Effector memory CD4-positive, alpha-beta T cell (primary cell): Measurements from ENCODE around the gene DIS3L.
"Not testable (repeated sequence)": the region's sequence is repeated elsewhere in the genome, so short reads cannot be mapped to it uniquely, and the experiment has no call there.

Experiments used
- DNase-seq, 3 donors: peaks; one replicate each; pipeline ENCODE4 v3.0.0-alpha.2; 2020
- H3K27ac ChIP-seq: 2 replicates; pipeline ENCODE4 v1.7.0; 2013; ENCODE audit warnings: mild to moderate bottlenecking, low read length, moderate library complexity; ENCODE audit not compliant: insufficient read depth, poor library complexity, severe bottlenecking
- H3K27me3 ChIP-seq: replicated peaks from 2 replicates; pipeline ENCODE4 v1.7.0; 2013; ENCODE audit warnings: mild to moderate bottlenecking, low read length; ENCODE audit not compliant: insufficient read depth, control insufficient read depth, poor library complexity, severe bottlenecking
- H3K36me3 ChIP-seq: 2 replicates; pipeline ENCODE4 v1.7.0; 2013; ENCODE audit warnings: mild to moderate bottlenecking, low read length, moderate library complexity; ENCODE audit not compliant: control insufficient read depth, insufficient read depth
- H3K4me1 ChIP-seq: 2 replicates; pipeline ENCODE4 v1.7.0; 2013; ENCODE audit warnings: low read length, mild to moderate bottlenecking; ENCODE audit not compliant: control insufficient read depth, insufficient read depth, poor library complexity, severe bottlenecking
- H3K4me3 ChIP-seq: 2 replicates; pipeline ENCODE4 v1.7.0; 2013; ENCODE audit warnings: low read length, low read depth, mild to moderate bottlenecking; ENCODE audit not compliant: insufficient read depth, poor library complexity, severe bottlenecking
- H3K9me3 ChIP-seq: 2 replicates; pipeline ENCODE4 v1.7.0; 2013; ENCODE audit warnings: mild to moderate bottlenecking, low read length, moderate library complexity; ENCODE audit not compliant: control insufficient read depth

The DIS3L gene

DNA sequence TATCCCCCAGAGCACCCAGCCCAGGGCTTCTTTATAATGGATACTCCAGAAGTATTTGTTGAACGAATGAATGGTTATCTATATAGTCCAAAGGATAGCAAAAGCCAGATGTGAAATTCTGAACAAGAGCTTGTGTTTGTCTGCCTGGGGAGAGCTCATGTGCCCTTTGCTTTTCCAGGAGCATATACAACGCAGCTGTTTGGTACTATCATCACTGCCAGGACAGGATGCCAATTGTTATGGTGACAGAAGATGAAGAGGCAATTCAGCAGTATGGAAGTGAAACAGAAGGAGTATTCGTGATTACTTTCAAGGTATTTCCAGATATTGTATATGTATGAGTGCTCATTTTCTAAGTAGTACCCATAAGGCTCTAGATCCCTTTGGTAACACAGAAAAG is 15.2 kb downstream of the DIS3L start:
- Histone ChIP-seq H3K36me3 (peaks cover 27% of the 10 kb centered on the region), H3K9me3 (no peaks in the 10 kb centered on the region), H3K27ac (no peak overlapping the region), H3K4me1 (no peaks in the 10 kb centered on the region), H3K4me3 (no peak overlapping the region), H3K27me3 (no peaks in the 10 kb centered on the region)
- no peak for DNase-seq

DNA sequence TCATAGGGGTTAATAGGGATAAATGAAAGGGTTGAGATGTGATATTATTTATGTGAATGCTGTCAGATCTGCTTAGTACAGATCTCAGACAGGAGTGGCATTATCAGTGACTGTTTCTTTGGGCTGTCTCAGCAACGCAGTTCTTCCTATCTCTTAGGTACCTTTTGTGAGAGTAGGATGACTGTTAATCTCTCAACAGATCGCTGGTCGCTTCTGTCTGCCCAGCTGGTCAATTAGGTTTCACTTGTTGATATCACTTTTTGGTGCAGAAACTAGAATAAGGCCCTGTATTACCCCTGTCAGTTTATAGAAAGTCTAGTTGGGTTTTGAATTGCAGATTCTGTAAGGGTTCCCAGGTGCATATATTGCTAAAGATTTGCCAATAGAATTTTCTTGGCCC is 16.5 kb downstream of the DIS3L start:
- no peak overlapping the region for H3K27ac ChIP-seq
- H3K4me1 ChIP-seq, result no peaks in the 10 kb centered on the region
- no peaks in the 10 kb centered on the region for H3K9me3 ChIP-seq
- peaks cover 36% of the 10 kb centered on the region for H3K36me3 ChIP-seq
- no peaks in the 10 kb centered on the region for H3K27me3 ChIP-seq
- no peak overlapping the region for H3K4me3 ChIP-seq
- no peak for DNase-seq

DNA sequence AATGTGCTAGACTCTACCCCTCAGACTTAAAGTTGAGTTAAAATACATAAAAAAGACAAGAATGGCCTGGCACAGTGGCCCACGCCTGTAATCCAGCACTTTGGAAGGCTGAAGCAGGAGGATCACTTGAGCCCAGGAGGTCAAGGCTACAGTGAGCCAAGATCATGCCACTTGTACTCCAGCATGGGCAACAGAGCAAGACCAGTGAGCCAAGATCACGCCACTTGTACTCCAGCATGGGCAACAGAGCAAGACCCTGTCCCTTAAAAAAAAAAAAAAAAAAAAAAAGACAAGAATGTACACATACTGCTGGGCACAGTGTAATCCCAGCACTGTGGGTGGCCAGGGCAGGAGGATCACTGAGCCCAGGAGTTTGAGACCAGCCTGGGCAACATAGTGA is 17.4 kb downstream of the DIS3L start:
- DNase-seq, result no peak
- Histone ChIP-seq H3K36me3 (peaks cover 42% of the 10 kb centered on the region), H3K4me1 (no peaks in the 10 kb centered on the region)

DNA sequence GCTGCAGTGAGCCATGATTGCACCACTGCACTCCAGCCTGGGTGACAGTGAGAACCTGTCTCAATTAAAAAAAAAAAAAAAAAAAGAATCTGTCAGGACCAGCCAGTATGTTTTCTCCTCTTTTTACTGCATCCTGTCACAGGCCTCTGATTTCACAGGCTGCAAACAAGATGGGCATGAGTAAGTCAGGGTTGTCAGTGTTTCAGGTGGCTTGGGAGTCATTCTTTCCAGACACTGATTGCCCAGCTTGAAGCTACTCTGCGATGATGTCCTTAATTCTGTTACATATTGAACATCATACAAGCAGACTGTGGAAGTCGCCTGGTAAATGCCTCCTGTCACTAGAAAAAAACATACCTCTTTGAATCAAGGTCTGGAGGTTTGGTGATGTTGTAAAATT is 18.8 kb downstream of the DIS3L start:
- Histone ChIP-seq H3K9me3 (no peaks in the 10 kb centered on the region), H3K36me3 (peaks cover 49% of the 10 kb centered on the region), H3K27me3 (no peaks in the 10 kb centered on the region), H3K4me1 (no peaks in the 10 kb centered on the region), H3K4me3 (no peak overlapping the region), H3K27ac (no peak overlapping the region)
- DNase-seq, result no peak

More for the DNA sequence above, 17.4 kb downstream of the DIS3L start:
- no peak overlapping the region for H3K4me3 ChIP-seq
- H3K9me3 ChIP-seq, result no peaks in the 10 kb centered on the region
- H3K27me3 ChIP-seq, result no peaks in the 10 kb centered on the region
- no peak overlapping the region for H3K27ac ChIP-seq

DNA sequence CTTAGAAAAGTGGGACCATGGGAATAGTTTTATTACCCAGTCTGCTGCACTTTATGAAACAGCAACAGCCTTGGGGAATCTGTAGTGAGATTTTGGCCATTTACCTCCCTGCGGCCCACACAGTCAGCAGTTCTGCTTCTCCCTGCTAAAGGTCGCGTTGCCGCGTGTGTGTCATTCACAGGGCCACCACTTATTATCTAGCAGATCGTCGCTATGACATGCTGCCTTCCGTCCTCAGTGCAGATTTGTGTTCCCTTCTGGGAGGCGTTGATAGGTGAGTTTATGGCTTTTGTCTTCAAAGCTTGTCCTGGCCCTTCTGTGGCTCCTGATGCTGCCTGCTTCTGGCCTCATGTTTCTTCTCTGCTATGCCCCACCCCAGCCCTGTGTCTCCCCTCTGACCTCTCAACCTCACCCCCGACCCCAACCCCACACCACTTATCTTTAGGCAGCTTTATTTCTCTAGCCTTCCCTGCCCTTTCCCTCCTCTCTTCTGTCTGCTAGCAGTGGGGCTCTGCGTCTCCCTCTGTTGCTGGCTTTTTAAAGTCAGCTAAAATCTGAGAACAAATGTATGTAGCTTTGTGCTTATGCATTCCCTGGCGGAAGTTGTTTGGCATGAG is 30.1 kb downstream of the DIS3L start:
- Histone ChIP-seq H3K36me3 (peaks cover 66% of the 10 kb centered on the region), H3K4me3 (no peak overlapping the region), H3K4me1 (no peaks in the 10 kb centered on the region), H3K9me3 (no peaks in the 10 kb centered on the region), H3K27ac (no peak overlapping the region), H3K27me3 (no peaks in the 10 kb centered on the region)
- DNase-seq, result no peak

DNA sequence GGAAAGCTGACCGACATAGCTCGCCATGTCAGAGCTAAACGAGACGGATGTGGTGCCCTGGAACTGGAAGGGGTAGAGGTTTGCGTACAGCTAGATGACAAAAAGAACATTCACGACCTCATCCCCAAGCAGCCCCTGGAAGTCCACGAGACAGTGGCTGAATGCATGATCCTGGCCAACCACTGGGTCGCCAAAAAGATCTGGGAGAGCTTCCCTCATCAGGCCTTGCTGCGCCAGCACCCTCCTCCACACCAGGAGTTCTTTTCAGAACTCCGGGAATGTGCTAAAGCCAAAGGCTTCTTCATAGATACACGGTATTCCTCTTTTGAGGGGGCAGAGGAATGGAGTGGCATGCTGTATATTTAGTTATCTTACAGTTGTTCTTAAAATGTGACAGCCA is 32.7 kb downstream of the DIS3L start:
- no peaks in the 10 kb centered on the region for H3K4me1 ChIP-seq
- no peaks in the 10 kb centered on the region for H3K9me3 ChIP-seq
- H3K4me3 ChIP-seq, result no peak overlapping the region
- no peak overlapping the region for H3K27ac ChIP-seq
- peaks cover 68% of the 10 kb centered on the region for H3K36me3 ChIP-seq
- no peaks in the 10 kb centered on the region for H3K27me3 ChIP-seq
- DNase-seq, result no peak

DNA sequence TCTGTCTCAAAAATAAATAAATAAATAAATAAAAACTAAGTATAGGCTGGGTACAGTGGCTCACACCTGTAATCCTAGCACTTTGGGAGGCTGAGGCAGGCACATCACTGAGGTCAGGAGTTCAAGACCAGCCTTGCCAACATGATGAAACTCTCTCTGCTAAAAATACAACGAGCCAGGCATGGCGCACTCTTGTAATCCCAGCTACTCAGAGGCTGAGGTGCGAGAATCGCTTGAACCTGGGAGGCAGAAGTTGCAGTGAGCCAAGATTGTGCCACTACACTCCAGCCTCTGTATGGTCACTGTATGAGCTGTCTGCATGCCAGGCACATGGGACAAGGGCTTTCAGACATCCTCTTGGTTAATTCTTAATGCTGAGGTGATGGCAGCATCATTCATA is 34.4 kb downstream of the DIS3L start:
- no peaks in the 10 kb centered on the region for H3K9me3 ChIP-seq
- no peaks in the 10 kb centered on the region for H3K4me1 ChIP-seq
- no peaks in the 10 kb centered on the region for H3K27me3 ChIP-seq
- no peak overlapping the region for H3K4me3 ChIP-seq
- no peak for DNase-seq
- H3K36me3 ChIP-seq, result peaks cover 64% of the 10 kb centered on the region
- no peak overlapping the region for H3K27ac ChIP-seq

DNA sequence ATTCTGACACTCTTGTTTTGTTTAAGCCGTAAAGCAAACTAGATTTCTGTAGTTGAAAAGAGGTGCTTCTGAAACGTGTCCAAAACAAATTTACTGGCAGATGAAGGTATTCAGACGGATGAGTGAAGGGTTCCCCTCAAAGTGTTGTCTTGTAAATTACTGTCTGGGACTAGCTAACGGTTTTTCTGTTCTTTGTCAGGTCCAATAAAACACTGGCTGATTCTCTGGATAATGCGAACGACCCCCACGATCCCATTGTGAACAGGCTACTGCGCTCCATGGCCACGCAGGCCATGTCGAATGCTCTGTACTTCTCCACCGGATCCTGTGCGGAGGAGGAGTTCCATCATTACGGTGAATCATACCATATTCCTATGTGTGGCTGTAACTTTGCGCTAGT is 35.4 kb downstream of the DIS3L start:
- Histone ChIP-seq H3K4me1 (no peaks in the 10 kb centered on the region), H3K4me3 (no peak overlapping the region), H3K9me3 (no peaks in the 10 kb centered on the region), H3K36me3 (peaks cover 59% of the 10 kb centered on the region), H3K27ac (no peak overlapping the region), H3K27me3 (no peaks in the 10 kb centered on the region)
- no peak for DNase-seq

DNA sequence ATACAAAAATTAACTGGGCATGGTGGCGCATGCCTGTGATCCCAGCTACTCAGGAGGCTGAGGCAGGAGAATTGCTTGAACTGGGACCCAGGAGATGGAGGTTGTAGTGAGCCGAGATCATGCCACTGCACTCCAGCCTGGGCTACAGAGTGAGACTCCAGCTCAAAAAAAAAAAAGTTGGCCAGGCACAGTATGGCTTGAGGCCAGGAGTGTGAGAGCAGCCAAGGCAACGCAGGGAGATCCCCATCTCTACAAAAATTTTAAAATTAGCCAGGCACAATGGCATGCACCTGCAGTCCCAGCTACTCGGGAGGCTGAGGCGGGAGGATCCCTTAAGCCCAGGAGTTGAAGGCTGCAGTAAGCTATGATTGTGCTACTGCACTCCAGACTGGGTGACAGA is 55.2 kb downstream of the DIS3L start:
- H3K36me3 ChIP-seq, H3K27ac ChIP-seq, H3K4me1 ChIP-seq, DNase-seq, H3K27me3 ChIP-seq, H3K4me3 ChIP-seq, H3K9me3 ChIP-seq: not testable (repeated sequence)

DNA sequence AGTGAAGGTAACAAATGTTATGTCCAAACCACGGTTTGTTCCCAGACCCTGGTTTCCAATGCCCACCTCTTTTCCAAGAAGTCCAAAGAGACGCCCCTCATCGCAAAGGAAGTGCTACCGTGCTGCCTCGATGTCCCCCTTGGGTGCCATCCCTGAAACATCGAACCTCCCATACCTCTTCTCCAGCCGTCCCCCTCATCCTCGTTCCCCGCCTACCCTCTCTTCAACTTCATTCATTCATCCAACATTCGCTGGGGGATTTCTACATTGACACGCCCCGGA is 62.6 kb downstream of the DIS3L start:
- no peak for DNase-seq
- no peaks in the 10 kb centered on the region for H3K9me3 ChIP-seq
- peak overlapping the region; percentile 56 for H3K4me3 ChIP-seq
- no peaks in the 10 kb centered on the region for H3K27me3 ChIP-seq
- H3K4me1 ChIP-seq, result peaks cover 6% of the 10 kb centered on the region
- peak overlapping the region; percentile 55 for H3K27ac ChIP-seq
- no peaks in the 10 kb centered on the region for H3K36me3 ChIP-seq
